Astrocyte of the cerebellum (primary cell): ENCODE data around the gene ATP9B.

Experiments
- DNase-seq: peaks from one replicate; pipeline ENCODE4 v3.0.0-alpha.2; 2011; ENCODE audit warnings: low read depth
- H3K4me3 ChIP-seq: 2 replicates; pipeline ENCODE4 v1.5.1; 2011; ENCODE audit warnings: mild to moderate bottlenecking, low read depth, low read length, moderate library complexity
- in situ Hi-C: cut with HindIII; loops from 2 replicates; pipeline ENCODE4 v1.10.0; 2017; ENCODE audit warnings: low sequenced_read_pairs
- TF ChIP-seq, protein P1 (sequence below): IDR thresholded peaks from 2 replicates; pipeline ENCODE4 v1.5.1; 2012; ENCODE audit warnings: low read length, low read depth, moderate library complexity, mild to moderate bottlenecking; ENCODE audit errors: missing control alignments

Gene ATP9B

DNA sequence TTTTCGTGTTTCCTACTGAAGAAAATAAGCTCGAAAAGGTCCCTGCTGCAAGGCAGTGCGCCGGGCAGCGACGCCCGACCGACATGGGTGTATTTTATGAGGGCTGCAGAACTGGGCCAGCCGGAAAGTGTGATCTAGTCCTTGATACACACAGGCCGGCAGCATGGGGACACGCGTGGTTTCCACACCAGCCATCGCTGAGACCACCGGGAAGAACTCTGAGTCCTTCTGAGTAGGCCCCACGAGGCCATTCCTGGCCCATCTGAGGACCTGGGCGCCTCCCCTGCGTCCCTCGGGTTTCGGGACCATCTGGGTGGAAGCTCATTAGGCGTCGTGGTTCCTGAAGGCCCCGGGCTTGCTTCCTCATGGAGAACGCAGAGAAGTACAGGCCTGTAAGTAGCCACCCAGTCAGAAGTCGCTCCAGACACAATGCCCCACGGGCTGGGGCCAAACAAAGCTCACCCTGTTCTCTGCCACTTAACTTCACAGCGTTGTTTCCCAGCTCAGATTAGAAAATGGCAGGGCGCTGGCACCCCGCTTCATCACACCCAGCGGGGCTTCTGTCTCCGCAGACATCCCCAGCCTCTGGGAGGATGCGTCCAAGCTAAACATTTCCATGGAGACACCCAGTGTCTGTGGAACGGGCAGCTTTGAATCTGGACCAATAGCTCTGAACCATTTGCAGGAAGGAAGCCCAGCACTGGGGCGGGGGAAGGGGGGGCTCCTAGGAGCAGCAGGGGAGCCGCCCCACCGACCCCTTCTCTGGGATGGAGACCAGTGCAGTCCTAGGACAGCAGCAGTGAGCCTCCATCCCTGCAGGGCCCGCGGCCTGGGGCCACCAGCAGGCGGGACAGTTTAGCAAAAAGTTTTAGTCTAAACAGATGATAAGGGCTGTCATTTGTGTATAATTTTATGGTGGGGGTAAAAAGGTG lies 328.9 kb downstream of the ATP9B start:
- DNase-seq = no peak
- in situ Hi-C loops = no loop called here

DNA sequence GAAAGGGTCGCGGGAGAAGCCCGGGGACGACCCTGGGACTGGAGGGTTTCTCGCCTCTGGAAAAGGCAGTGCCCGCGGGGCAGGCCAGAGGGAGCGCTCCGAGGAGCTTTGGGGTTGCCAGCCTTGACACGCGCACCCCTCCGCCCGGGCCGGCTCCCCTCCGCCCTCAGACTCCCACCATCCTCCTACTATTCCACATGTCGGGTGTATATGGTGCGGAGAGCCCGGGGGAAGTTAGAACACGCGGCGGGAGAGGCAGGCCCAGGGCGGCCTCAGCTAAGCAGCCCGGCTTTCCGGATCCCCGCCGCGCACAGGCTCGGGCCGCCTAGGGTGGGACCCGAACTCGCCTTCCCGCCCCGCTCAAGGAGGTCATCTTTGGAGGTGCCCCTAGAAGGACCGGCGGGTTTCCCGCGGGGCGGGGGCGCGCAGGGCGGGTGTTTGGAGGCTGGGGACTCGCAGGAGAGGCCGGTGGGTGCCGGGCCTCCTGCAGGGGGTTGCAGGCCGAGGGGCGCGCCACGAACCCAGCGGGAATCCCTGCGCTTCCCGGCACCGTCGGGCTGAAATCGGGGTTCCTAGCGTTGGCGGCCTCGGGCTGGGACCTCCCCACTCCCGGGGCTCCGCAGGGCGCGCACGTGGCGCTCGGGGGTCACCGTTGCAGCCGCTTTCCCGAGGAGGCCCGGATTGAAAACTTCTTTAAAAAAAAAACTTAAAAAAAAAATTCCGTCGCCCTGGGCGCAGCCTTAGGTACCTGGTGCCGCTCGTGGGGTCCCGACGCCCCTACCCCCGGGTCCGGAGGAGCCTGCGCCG lies 330.3 kb downstream of the ATP9B start:
- DNase-seq = no peak
- TF ChIP-seq, protein P1, sequence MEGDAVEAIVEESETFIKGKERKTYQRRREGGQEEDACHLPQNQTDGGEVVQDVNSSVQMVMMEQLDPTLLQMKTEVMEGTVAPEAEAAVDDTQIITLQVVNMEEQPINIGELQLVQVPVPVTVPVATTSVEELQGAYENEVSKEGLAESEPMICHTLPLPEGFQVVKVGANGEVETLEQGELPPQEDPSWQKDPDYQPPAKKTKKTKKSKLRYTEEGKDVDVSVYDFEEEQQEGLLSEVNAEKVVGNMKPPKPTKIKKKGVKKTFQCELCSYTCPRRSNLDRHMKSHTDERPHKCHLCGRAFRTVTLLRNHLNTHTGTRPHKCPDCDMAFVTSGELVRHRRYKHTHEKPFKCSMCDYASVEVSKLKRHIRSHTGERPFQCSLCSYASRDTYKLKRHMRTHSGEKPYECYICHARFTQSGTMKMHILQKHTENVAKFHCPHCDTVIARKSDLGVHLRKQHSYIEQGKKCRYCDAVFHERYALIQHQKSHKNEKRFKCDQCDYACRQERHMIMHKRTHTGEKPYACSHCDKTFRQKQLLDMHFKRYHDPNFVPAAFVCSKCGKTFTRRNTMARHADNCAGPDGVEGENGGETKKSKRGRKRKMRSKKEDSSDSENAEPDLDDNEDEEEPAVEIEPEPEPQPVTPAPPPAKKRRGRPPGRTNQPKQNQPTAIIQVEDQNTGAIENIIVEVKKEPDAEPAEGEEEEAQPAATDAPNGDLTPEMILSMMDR = no peak
- in situ Hi-C loops = loop anchor here (5.0 kb wide), 3 partner anchors 38 to 103 kb away; no protein-coding TSS in a partner anchor
- H3K4me3 ChIP-seq = peak overlapping the region; percentile 43

More for the DNA sequence above, 328.9 kb downstream of the ATP9B start:
- TF ChIP-seq, protein P1 = no peak
- H3K4me3 ChIP-seq = no peak overlapping the region

DNA sequence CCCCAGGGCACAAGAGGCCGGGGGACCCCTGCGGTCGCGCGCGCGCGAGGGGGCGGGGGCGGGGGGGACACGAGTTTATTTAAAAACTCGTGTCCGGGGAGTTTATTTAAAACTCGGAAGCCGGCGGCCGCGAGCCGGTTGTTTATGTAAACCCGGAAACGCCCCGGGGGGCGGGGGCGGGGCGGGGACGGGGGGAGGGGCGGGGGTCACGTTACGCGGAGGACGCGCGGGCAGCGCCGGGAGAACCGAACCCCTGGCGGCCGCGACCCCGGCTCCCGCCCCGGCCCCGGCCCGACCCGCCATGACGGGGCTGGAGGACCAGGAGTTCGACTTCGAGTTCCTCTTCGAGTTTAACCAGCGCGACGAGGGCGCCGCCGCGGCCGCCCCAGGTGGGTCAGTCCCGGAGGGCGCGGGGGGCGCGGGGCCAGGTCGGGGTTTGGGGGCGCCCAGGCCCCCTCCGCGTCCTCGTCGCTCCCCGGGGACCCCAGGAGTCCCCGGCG lies 330.9 kb downstream of the ATP9B start:
- H3K4me3 ChIP-seq = peak overlapping the region; percentile 43
- TF ChIP-seq, protein P1 = no peak
- no peak for DNase-seq
- in situ Hi-C loops = loop anchor here (5.0 kb wide), 3 partner anchors 37 to 102 kb away; no protein-coding TSS in a partner anchor

DNA sequence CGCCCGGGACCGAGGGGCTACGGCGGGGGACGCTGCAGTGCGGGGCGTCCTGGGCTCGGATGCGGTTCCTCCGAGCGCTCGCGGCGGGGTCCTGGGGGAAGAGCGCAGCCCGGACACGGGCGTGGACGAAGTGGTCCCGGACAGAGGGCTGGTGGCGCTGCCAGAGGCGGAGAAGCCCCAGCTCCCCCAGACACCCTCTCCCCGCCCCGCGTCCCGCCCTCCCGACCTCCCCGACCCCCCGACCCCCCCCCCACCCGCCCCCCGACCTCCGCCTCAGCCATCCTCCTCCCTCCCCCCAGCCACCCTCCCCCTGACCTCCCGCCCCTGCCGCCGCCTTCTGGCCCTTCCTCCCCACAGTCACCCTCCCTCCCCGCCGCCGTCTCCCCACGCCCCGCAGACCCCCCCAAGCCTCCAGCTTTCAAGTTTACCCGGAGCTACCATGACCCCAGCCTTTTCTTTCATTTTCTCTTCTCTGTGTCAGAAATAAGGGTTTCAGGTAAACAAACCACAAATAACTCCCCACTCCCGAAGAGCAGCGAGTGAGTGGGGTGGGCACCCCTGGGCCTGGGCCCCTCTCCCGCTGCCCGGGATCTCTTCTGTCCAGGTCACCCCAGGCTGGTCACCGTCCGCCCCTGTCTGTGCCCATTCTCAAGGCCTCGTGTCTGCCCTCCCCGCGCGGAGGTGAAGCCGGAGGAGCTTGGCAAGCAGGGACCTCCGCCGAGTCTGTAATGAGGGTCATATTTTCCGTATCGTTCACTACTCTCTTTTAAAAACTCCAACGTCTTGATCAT lies 331.6 kb downstream of the ATP9B start:
- TF ChIP-seq, protein P1 = no peak
- DNase-seq = no peak
- in situ Hi-C loops = loop anchor here (5.0 kb wide), 3 partner anchors 37 to 102 kb away; no protein-coding TSS in a partner anchor
- H3K4me3 ChIP-seq = peak overlapping the region; percentile 43

DNA sequence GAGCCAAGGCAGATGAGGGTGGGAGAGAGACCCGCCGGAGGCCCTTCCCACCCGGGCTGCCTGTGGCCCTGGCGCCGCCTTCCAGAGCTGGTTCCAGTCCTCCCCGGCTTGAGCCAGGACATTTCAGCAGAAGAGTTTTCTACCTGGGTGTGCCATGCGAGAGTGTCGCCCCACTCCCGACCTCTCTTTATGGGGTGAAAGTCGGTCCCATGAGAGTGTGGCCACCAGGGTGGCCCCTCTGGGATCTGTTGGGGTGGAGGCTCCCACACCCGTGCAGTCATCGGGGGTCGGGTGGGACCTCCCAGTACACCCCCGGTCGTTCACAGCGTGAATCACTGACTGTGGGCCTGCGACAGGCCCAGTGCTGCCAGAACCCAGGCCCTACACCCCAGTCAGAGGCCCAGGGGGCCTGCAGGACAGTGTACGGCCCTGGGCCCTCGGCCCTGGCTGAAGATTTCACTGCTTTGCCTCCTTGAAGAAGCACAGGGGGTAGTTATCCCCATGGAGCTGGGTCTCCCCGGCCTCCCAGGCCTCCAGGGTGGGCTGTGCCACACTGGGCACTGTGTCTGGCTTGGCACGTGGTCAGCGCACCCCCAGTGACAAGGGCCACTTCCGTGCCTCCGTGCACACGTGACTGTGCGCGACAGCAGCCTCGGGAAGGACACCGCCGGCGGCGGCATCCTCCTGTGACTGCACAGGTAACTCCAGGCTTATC lies 332.5 kb downstream of the ATP9B start:
- in situ Hi-C loops = loop anchor here (5.0 kb wide), 3 partner anchors 36 to 101 kb away; no protein-coding TSS in a partner anchor
- H3K4me3 ChIP-seq = no peak overlapping the region
- TF ChIP-seq, protein P1 = no peak
- DNase-seq = no peak
